Activated CD8-positive, alpha-beta T cell treated with anti-CD3 and anti-CD28 coated beads for 36 hours (primary cell): ENCODE data around the gene IGF2BP3. TPM values are rescaled to one million over a fixed set of nuclear protein-coding genes. Genes with fewer than 3 reads are reported as not detected.
A peak's percentile ranks its signal among the peaks of the same experiment; 100 is the strongest.

Source experiments
- ATAC-seq: fragments of 200-7000 bp; cut with Tn5 transposase; one replicate; pipeline ENCODE4 v1.10.0; 2021; ENCODE audit warnings: mild to moderate bottlenecking, moderate library complexity
- CTCF ChIA-PET: fragments of 350-600 bp; sonication (Branson Sonifier 250); formaldehyde crosslinking; loops from one replicate; lab custom pipeline; 2021; ENCODE audit warnings: antibody characterized with exemption; lab: Charles Lee
- POLR2A ChIA-PET: fragments of 350-600 bp; sonication (Branson Sonifier 250); formaldehyde crosslinking; loops from one replicate; lab custom pipeline; 2021; ENCODE audit warnings: antibody characterized with exemption; lab: Charles Lee
- DNase-seq: peaks from one replicate; pipeline ENCODE4 v3.0.0-alpha.2; 2020
- H3K27ac Mint-ChIP-seq: one replicate; pipeline ENCODE4 v1.8.0; 2021; ENCODE audit warnings: mild to moderate bottlenecking, mixed read lengths
- H3K27me3 Mint-ChIP-seq: one replicate; pipeline ENCODE4 v1.8.0; 2021; ENCODE audit warnings: mixed read lengths
- H3K36me3 Mint-ChIP-seq: one replicate; pipeline ENCODE4 v1.8.0; 2021; ENCODE audit warnings: low read depth, mixed read lengths
- H3K4me1 Mint-ChIP-seq: one replicate; pipeline ENCODE4 v1.8.0; 2021; ENCODE audit warnings: low read depth, mixed read lengths
- H3K4me3 Mint-ChIP-seq: one replicate; pipeline ENCODE4 v1.8.0; 2021; ENCODE audit warnings: mild to moderate bottlenecking, moderate library complexity, mixed read lengths
- H3K9me3 Mint-ChIP-seq: one replicate; pipeline ENCODE4 v1.8.0; 2021; ENCODE audit warnings: mixed read lengths
- intact Hi-C: fragments of 100-400 bp; cut with micrococcal nuclease; formaldehyde crosslinking; loops from one replicate; pipeline ENCODE4 v1.10.0; 2022
- total RNA-seq, 2 experiments: library from RNA; stranded (reverse); gene quantifications; one replicate each; pipeline ENCODE4 v1.2.3, GENCODE V29; 2021
- TF ChIP-seq, protein P1 (sequence below): fragments of 200-600 bp; IDR thresholded peaks from one replicate; pipeline ENCODE4 v1.8.0; 2022; ENCODE audit warnings: antibody characterized with exemption, mild to moderate bottlenecking

The IGF2BP3 gene
- total RNA-seq, 2 experiments from 2014 or later = 0.61 to 1.1 TPM

DNA sequence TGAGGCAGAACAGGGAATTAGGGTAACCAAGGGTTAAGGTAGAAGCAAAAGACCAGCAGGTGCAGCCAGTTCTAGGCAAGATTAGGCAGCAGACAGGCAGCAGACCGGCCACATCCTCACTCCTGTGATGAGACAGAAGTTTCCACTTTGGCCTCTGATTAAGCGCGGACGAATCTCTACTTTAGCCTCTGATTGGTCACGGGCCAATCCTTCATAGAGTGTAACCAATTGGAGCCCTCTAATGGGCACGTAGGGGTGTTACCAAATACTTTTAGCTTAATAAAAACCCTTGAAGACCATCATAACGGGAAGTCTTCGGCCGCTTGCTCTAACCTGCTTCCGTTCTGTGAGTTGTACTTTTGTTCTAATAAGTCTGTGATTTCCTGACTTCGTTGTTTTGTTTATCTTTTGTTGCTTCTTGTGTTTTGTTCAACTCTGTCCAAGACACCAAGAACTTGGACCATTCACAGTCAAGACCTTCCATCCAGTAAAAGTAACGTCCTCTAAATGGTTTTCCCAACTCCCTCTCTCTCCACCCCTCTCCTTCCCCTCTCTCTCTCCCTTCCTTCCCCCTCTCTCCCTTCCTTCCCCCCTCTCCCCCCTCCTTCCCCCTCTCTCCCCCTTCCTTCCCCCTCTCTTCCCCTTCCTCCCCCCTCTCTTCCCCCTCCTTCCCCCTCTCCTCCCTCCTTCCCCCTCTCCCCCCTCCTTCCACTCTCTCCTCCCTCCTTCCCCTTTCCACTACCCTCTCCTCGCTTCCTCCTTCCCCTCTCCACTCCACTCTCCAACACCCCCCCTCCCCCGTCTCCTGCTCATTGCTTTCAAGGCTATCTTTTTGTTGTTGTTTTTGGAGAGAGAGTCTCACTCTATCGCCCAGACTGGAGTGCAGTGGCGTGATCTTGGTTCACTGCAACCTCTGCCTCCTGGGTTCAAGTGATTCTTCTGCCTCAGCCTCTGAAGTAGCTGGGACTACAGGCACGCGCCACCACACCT is 184.3 kb downstream of the IGF2BP3 start:
- H3K9me3 Mint-ChIP-seq = no peaks in the 10 kb centered on the region
- ATAC-seq (no peak), DNase-seq (no peak)
- TF ChIP-seq, protein P1, sequence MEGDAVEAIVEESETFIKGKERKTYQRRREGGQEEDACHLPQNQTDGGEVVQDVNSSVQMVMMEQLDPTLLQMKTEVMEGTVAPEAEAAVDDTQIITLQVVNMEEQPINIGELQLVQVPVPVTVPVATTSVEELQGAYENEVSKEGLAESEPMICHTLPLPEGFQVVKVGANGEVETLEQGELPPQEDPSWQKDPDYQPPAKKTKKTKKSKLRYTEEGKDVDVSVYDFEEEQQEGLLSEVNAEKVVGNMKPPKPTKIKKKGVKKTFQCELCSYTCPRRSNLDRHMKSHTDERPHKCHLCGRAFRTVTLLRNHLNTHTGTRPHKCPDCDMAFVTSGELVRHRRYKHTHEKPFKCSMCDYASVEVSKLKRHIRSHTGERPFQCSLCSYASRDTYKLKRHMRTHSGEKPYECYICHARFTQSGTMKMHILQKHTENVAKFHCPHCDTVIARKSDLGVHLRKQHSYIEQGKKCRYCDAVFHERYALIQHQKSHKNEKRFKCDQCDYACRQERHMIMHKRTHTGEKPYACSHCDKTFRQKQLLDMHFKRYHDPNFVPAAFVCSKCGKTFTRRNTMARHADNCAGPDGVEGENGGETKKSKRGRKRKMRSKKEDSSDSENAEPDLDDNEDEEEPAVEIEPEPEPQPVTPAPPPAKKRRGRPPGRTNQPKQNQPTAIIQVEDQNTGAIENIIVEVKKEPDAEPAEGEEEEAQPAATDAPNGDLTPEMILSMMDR = no peak
- no peak overlapping the region for H3K4me3 Mint-ChIP-seq
- H3K36me3 Mint-ChIP-seq = no peaks in the 10 kb centered on the region
- H3K27me3 Mint-ChIP-seq = no peaks in the 10 kb centered on the region
- POLR2A ChIA-PET = interaction anchor here (1.0 kb wide), 1 partner anchor 24 kb away, joined by 3 read pairs; no protein-coding TSS in a partner anchor
- CTCF ChIA-PET = interaction anchor here (1.4 to 5.6 kb wide), 3 partner anchors 9 to 60 kb away, joined by 3 to 30 read pairs (median 3); no protein-coding TSS in a partner anchor
- intact Hi-C loops = no loop called here
- peaks cover 13% of the 10 kb centered on the region for H3K4me1 Mint-ChIP-seq
- H3K27ac Mint-ChIP-seq = no peak overlapping the region

DNA sequence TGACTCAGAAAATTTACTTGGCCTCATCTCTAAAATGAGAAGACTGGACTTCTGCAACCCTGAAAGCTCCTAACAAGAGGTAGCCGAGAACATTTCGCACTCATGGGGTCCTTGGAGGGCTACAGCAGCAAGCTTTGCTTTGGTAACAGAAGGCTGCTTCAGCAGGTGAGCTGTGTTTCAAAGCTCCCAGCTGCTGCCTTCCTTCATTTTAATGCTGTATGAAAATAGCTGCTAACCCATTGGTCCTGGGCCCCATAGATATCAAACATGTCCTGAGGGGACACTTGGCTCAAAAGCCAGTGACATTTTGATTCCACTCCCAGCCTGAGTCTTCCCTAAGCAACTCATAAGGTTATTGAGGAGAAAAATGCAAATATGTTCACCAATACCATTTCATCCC is 185.4 kb downstream of the IGF2BP3 start:
- Mint-ChIP-seq H3K27me3 (no peaks in the 10 kb centered on the region), H3K4me3 (no peak overlapping the region), H3K27ac (no peak overlapping the region), H3K9me3 (no peaks in the 10 kb centered on the region), H3K36me3 (no peaks in the 10 kb centered on the region), H3K4me1 (peaks cover 13% of the 10 kb centered on the region)
- DNase-seq (no peak), ATAC-seq (no peak)
- TF ChIP-seq, protein P1 = no peak
- ChIA-PET POLR2A (no interaction called here), CTCF (interaction anchor here (1.4 to 5.6 kb wide), 5 partner anchors 8 to 61 kb away, joined by 3 to 30 read pairs (median 4); no protein-coding TSS in a partner anchor)
- intact Hi-C loops = no loop called here

DNA sequence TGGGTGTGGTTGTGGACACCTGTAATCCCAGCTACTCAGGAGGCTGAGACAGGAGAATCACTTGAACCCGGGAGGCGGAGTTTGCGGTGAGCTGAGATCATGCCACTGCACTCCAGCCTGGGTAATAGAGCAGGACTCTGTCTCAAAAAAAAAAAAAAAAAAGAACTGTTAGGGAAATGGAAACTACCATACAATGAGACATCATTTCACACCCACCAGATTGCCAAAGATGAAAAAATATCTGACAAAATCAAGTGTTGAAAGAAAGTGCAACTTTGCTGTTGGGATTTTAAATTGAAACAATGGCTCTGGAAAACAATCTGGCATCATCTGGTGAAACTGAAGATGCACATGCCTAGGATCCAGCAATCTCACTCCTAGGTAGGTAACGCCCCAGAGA is 187.2 kb downstream of the IGF2BP3 start:
- POLR2A ChIA-PET = interaction anchor here (1.3 kb wide), 1 partner anchor 248 kb away, joined by 3 read pairs; no protein-coding TSS in a partner anchor

DNA sequence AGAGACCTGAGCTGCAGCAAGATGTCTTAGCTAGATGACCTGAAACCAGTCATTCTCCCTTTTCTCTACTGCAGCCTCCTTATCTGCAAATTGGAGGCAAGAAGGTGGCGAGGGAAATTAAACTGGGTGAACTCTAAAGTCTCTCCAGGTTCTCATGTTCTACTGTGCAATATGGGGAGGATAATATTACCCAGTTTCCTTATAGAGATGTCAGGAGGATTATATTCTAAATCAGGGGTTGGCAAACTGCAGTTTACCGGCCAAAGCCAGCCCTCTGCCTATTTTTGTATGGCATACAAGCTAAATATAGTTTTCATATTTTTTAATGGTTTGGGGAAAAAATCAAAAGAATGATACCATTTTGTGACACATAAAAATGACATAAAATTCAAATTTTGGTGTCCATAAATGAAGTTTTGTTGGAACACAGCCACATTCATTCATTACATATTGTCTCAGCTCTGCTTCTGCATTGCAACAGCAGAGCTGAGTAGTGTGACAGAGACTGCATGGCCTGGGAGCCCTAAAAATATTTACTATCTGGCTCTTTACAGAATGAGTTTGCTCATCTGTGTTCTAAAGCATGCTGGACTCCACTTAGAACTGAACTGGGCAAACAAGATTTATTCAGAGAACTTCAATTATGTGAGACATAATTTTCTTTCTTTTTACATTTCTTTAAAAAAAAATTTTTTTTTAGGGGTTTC is 190.3 kb downstream of the IGF2BP3 start:
- no peak for DNase-seq
- no peaks in the 10 kb centered on the region for H3K36me3 Mint-ChIP-seq
- intact Hi-C loops = loop anchor here (5.0 to 10.0 kb wide), 4 partner anchors 67 to 435 kb away; partner anchors contain the start of genes IGF2BP3, STK31 and TRA2A
- H3K4me3 Mint-ChIP-seq = no peak overlapping the region
- ATAC-seq = no peak
- TF ChIP-seq, protein P1 = no peak
- H3K27me3 Mint-ChIP-seq = no peaks in the 10 kb centered on the region
- POLR2A ChIA-PET = no interaction called here
- CTCF ChIA-PET = interaction anchor here (0.7 to 5.6 kb wide), 7 partner anchors 7 to 167 kb away, joined by 3 to 30 read pairs (median 3); no protein-coding TSS in a partner anchor
- peaks cover 6% of the 10 kb centered on the region for H3K4me1 Mint-ChIP-seq
- H3K27ac Mint-ChIP-seq = no peak overlapping the region
- H3K9me3 Mint-ChIP-seq = no peaks in the 10 kb centered on the region

More for the DNA sequence above, 187.2 kb downstream of the IGF2BP3 start:
- H3K36me3 Mint-ChIP-seq = no peaks in the 10 kb centered on the region
- H3K9me3 Mint-ChIP-seq = no peaks in the 10 kb centered on the region
- TF ChIP-seq, protein P1 = no peak
- H3K4me1 Mint-ChIP-seq = peaks cover 10% of the 10 kb centered on the region
- H3K4me3 Mint-ChIP-seq = no peak overlapping the region
- peak; percentile 18 for DNase-seq
- CTCF ChIA-PET = interaction anchor here (1.5 to 5.6 kb wide), 2 partner anchors 10 to 21 kb away, joined by 6 to 30 read pairs; no protein-coding TSS in a partner anchor
- H3K27ac Mint-ChIP-seq = no peak overlapping the region
- H3K27me3 Mint-ChIP-seq = no peaks in the 10 kb centered on the region
- intact Hi-C loops = no loop called here
- ATAC-seq = no peak
